ENCODE data around the gene ALPI.

Gene ALPI

DNA sequence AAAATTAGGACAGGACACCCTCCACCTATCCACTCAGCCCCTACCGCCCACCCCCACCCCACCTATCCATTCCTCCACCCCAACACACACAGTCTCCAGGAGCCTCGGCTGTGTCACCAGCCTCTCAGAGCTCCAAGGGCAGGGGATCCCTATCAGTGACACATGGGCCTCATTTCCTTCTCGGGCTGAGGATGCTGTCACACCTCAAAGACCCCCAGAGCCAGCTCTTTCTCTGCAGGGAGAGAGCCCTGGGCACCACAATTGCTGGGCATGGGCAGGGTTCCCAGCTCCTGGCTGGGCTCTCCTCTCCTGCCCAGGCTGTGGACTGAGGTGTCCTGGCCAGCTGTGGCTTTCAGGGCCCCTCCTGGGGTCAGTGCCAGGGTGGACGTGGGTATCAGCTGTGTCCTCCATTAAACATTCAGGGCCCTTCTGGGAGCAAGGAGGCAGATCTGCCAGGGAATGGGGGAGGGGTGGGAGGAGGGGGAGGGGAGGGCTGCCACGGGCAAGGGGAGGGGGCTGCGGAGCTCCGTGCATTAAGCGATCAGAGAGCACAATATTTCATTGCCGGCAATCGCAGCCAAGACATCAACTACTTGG is 45.9 kb downstream of the ALPI start:
- no peak for DNase-seq

GRCh38 chr2:232502511-232502910 is 46.6 kb downstream of the ALPI start:
- no peak for DNase-seq

GRCh38 chr2:232502911-232503808 is 47.2 kb downstream of the ALPI start:
- peak in 8 of 14 donors; percentile 8 to 58 (median 15) for DNase-seq

DNA sequence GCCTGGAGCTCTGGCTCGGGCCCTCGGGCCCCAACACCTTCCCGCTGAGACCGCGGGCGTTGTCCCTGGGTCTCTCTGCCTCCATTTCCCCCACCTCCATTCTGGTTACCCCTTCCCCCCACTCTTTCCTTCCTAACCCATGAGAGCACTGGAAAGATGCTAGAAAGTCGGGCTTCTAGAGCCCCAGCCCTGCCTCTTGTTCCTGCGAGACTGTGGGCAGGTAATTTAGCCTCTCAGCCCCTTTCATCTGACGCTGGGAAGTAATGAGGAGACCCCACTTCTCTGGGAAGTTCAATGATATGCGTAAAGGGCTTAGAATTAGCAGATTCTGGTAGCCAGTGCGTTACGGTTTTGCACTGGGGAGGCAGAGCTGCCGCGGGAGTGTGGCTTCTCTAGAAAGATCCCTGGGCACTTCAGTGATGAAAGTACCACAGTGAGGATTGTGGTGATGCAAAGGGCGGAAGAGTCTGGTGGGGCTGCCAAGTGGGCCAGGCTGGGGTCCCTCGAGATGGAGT is 47.9 kb downstream of the ALPI start:
- no peak for DNase-seq

GRCh38 chr2:232504438-232504837 is 48.5 kb downstream of the ALPI start:
- peak in 1 of 14 donors; percentile 7 for DNase-seq

DNA sequence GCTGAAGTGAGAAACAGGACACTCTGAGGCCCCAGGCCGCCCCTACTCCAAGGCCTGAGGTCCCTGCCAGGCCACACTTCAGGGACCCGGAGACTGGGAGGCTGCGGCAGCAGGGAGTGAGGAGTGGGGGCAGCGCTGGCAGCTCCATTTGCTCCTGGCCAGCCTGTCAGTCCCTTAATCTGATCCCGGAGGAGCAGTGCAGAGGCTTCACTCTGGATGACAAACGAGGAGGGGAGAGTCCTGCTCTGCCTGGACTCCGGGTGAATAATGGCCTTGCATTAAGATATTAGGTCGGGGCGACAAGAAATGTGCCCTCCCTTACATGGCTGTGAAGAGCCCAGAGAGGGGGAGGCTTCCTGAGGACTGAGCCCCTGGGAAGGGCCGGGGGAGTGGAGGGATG is 49.9 kb downstream of the ALPI start:
- no peak for DNase-seq

DNA sequence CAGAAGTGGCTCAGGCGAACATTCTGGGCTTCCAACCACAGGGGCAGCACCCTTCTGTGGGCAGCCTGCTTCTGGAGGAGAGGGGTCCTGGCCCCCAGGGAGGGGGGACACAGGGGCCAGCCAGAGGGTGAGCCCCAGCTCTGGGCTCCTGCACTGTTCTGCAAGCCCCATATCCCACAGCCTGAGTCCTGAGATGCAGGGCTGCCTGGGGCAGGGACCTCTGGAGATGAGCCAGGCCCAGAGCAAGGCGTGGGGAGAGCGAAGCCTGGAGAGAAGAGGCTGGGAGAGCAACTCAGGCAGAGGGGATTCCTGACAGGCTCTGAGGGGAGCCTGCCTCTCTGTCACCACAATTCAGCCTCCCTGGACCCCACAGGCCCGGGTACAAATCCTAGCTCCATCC is 50.8 kb downstream of the ALPI start:
- DNase-seq: no peak

DNA sequence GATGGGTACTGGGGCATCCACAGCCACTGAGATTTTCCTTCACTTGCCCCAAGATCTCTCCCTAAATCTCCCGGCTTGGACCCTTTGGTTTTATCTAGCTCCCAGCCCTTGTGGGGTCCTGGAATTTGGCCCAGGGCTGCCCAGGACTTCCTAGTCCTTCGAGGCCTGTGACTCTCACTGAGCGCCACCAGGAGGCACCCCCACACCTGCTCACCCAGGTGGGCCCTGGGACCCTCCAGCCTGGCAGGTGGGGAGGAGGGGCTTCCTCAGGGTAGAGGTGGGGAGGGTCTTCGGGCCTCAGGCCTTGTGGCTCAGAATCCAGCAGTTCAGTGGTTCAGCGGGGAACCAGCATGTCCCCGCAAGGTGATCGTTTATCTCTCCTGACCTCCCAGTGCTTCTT is 52.3 kb downstream of the ALPI start:
- DNase-seq: no peak

Measured in C1 segment of cervical spinal cord (tissue), 14 donors.